K562 (cell line): ENCODE measurements around the gene SLC13A3. TPM values are rescaled to one million over a fixed set of nuclear protein-coding genes. Genes with fewer than 3 reads are reported as not detected.

Experiments
- BRD9 ChIP-seq: fragments of 450-650 bp; IDR thresholded peaks from 2 replicates; pipeline ENCODE4 v1.6.1; 2018; ENCODE audit warnings: low read depth; ENCODE audit not compliant: partially characterized antibody
- HMGXB4 ChIP-seq: sonication (generic); formaldehyde crosslinking; IDR thresholded peaks from 2 replicates; pipeline ENCODE4 v1.8.1; 2023; ENCODE audit warnings: mild to moderate bottlenecking, missing genetic modification reagents
- NR2C2 ChIP-seq, 2 experiments: fragments of 200-800 bp in 1 of 2; sonication (Bioruptor generic) in 1 of 2; sonication (generic) in 1 of 2; formaldehyde crosslinking in 1 of 2; IDR thresholded peaks; 2 replicates each; pipeline versions ENCODE4 v1.6.1 to v1.8.0; 2016 to 2022; ENCODE audit warnings: mild to moderate bottlenecking in 1 of 2, missing compliant biosample characterization in 1 of 2, missing genetic modification characterization in 1 of 2, missing genetic modification reagents in 1 of 2
- RREB1 ChIP-seq: fragments of 250-450 bp; sonication (Bioruptor Pico); IDR thresholded peaks from 2 replicates; pipeline ENCODE4 v1.4.0; 2020
- SNAPC5 ChIP-seq: fragments of 250-450 bp; sonication (Bioruptor Pico); IDR thresholded peaks from 2 replicates; pipeline ENCODE4 v1.8.0; 2021; ENCODE audit warnings: moderate library complexity, mild to moderate bottlenecking, inconsistent platforms
- TFAP4 ChIP-seq: sonication (generic); formaldehyde crosslinking; IDR thresholded peaks from 2 replicates; pipeline ENCODE4 v1.8.0; 2022; ENCODE audit warnings: missing genetic modification reagents, mild to moderate bottlenecking, moderate library complexity, borderline replicate concordance
- ZNF263 ChIP-seq: sonication (generic); formaldehyde crosslinking; IDR thresholded peaks from 2 replicates; pipeline ENCODE4 v1.8.0; 2022; ENCODE audit warnings: mild to moderate bottlenecking, missing genetic modification reagents, borderline replicate concordance
- ZNF561 ChIP-seq: fragments of 450-650 bp; formaldehyde crosslinking; conservative IDR thresholded peaks from 2 replicates; pipeline ENCODE4 v1.4.0; 2020; ENCODE audit warnings: mild to moderate bottlenecking, moderate library complexity
- polyA plus RNA-seq, 8 experiments: library from polyadenylated mRNA; depleted of rRNA in 4 of 8; stranded (reverse) in 5 of 8; unstranded in 3 of 8; fragments of >200 nt; fragmentation: Nextera tagmentation in 2 of 8; fragmentation: Illumina TruSeq in 1 of 8; extraction: Ambion mirVana in 2 of 8; extraction: Trizol in 1 of 8; gene quantifications; 2 replicates each; pipeline versions ENCODE4 v1.2.1 to v1.2.3, GENCODE V29; 2011 to 2014; ENCODE audit warnings: inconsistent platforms in 1 of 8, missing spikeins in 1 of 8
- total RNA-seq, 7 experiments: library from RNA; depleted of rRNA in 6 of 7; stranded (reverse); fragments of >200 nt in 6 of 7; fragmentation: Illumina TruSeq in 2 of 7; extraction: Trizol in 2 of 7; gene quantifications; 2 replicates each; pipeline versions ENCODE4 v1.2.1 to v1.2.3, GENCODE V29; 2011 to 2021; ENCODE audit warnings: low replicate concordance in 1 of 7

Gene SLC13A3
- total and polyA plus RNA-seq, 9 of the 15 experiments (the other 6 are each of a cell fraction or from before 2014, with no cell fraction given), result 5.5 to 16.4 (median 8.5) TPM

GRCh38 chr20:46683668-46683938 lies 32.3 kb upstream of the SLC13A3 start (continued):
- no peak for TF ChIP-seq RREB1 (CRISPR knock-in tag)
- peak; percentile 20; the same call in 1 of the 2 replicates for TF ChIP-seq TFAP4 (CRISPR knock-in tag)
- no peak for TF ChIP-seq ZNF561 (CRISPR knock-in tag)
- 0 out of 2 replicates have a peak, but pooled peaks have one; percentile 44 for TF ChIP-seq HMGXB4 (CRISPR knock-in tag)
- no peak for TF ChIP-seq ZNF263 (CRISPR knock-in tag)
- TF ChIP-seq SNAPC5 (CRISPR knock-in tag), result no peak
- TF ChIP-seq NR2C2 (CRISPR knock-in tag; IDR thresholded peaks at IDR 0.05), result no peak
- TF ChIP-seq NR2C2 (tag; IDR thresholded peaks at IDR 0.05), result no peak
- TF ChIP-seq BRD9, result no peak
- TF ChIP-seq, all 486 proteins: peak for 5
